ENCODE measurements around the gene OOEP.

DNA sequence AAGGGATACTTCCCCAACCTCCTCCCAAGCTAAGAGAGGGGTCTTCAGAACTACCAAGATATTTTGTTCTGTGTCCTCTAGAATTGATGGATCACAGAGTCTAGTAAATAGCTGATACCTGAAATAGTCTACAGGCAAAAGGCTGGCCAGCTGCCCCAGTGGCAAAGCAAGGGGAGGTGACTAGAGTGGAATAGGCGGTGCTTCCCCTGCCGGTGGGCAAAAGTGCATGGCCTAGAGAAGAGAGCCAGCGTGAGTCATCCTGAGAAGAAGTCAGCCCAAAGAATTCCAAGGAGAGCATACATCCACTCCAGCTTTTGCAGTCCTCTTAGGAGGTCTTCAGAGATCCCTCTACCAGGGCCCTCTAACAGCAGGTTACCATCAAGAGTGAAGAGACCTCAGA lies 30.4 kb downstream of the OOEP start:
- TF ChIP-seq CTCF (IDR thresholded peaks at IDR 0.05; ENCODE audit: insufficient read depth, low read length, poor library complexity, severe bottlenecking) (no peak), EZH2phosphoT487 (conservative IDR thresholded peaks at IDR 0.05; ENCODE audit: low read length) (no peak)
